Tibial nerve (tissue), 4 donors: ENCODE data around the gene TMEM170A. TPM values are rescaled to one million over a fixed set of nuclear protein-coding genes. Genes with fewer than 3 reads are reported as not detected.

Source experiments
- DNase-seq, 2 donors: peaks; one replicate each; pipeline ENCODE4 v3.0.0-alpha.2; 2019; ENCODE audit warnings: low spot score in 2 of 2
- H3K27ac ChIP-seq, 4 donors: fragments of 200-600 bp; sonication (generic) in 3 of 4; one replicate each; pipeline ENCODE4 v1.5.1; 2017 to 2019; ENCODE audit warnings: mild to moderate bottlenecking in 1 of 4
- H3K27me3 ChIP-seq, 2 donors: fragments of 200-600 bp; sonication (generic) in 1 of 2; one replicate each; pipeline versions ENCODE4 v1.5.1 to v1.6.0; 2017 to 2019
- H3K36me3 ChIP-seq, 3 donors: fragments of 200-600 bp; sonication (generic); one replicate each; pipeline ENCODE4 v1.5.1; 2018 to 2019
- H3K4me1 ChIP-seq, 4 donors: fragments of 200-600 bp; sonication (generic) in 3 of 4; one replicate each; pipeline ENCODE4 v1.5.1; 2017 to 2019
- H3K4me3 ChIP-seq, 4 donors: fragments of 200-600 bp; sonication (generic) in 3 of 4; one replicate each; pipeline ENCODE4 v1.5.1; 2017 to 2019; ENCODE audit warnings: mild to moderate bottlenecking in 1 of 4, moderate library complexity in 1 of 4
- H3K9me3 ChIP-seq, 4 donors: fragments of 200-600 bp; sonication (generic) in 3 of 4; one replicate each; pipeline ENCODE4 v1.5.1; 2017 to 2019
- CTCF ChIP-seq, 5 experiments: fragments of 200-600 bp in 3 of 5; fragments of 450-650 bp in 2 of 5; sonication (generic) in 3 of 5; IDR thresholded peaks; one replicate each; pipeline ENCODE4 v1.5.1; 2016 to 2019; ENCODE audit warnings: antibody characterized with exemption in 5 of 5, mild to moderate bottlenecking in 3 of 5, moderate library complexity in 2 of 5
- EP300 ChIP-seq, 2 donors: sonication (generic); formaldehyde crosslinking; IDR thresholded peaks; one replicate each; pipeline ENCODE4 v1.6.1; 2017; ENCODE audit warnings: antibody characterized with exemption in 2 of 2, mild to moderate bottlenecking in 1 of 2
- POLR2A ChIP-seq, 2 donors: fragments of 450-650 bp; IDR thresholded peaks; one replicate each; pipeline ENCODE4 v1.6.1; 2017; ENCODE audit warnings: antibody characterized with exemption in 2 of 2, mild to moderate bottlenecking in 2 of 2, moderate library complexity in 2 of 2
- WGBS, 2 donors: methylation state at CpG; one replicate each; pipeline ENCODE4 v1.1.5; 2018; 5-methylcytosine and 5-hydroxymethylcytosine counted together
- small RNA-seq: library from RNA; depleted of rRNA; stranded (forward); fragments of <200 nt; gene quantifications from one replicate; pipeline ENCODE3, GENCODE V24; 2016
- total RNA-seq, 4 donors: library from RNA; depleted of rRNA; stranded (reverse); fragments of >200 nt; gene quantifications; one replicate each; pipeline ENCODE4 v1.1.0, GENCODE V29; 2016

Gene TMEM170A
- total RNA-seq, 4 donors from 2014 or later: 14.1 to 36.6 (median 21.8) TPM

DNA sequence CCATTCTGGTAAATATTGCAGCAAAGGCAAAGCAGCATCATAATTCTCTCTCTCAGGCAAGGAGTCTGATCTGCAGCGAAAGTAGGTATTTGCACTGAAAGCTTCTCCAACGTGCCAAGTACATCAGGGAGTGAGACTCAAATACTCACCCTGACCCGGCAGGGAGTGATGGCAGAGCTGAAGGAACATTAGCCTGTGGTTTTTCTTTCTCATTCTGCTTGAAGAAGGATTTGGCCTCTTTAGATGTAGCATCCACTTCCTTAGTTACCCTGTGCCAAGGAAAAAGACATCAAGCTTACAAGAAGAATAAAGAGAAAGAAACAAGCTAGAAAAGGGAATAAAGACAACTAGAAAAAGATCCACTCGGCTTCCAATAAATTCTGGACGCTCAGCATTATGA lies 69.5 kb downstream of the TMEM170A start:
- H3K4me3 ChIP-seq: no peak overlapping the region
- TF ChIP-seq EP300 (IDR thresholded peaks at IDR 0.05) (no peak), POLR2A (IDR thresholded peaks at IDR 0.05) (no peak), CTCF (IDR thresholded peaks at IDR 0.05) (no peak)
- H3K27ac ChIP-seq: no peak overlapping the region
- no peaks in the 10 kb centered on the region for H3K4me1 ChIP-seq
- H3K36me3 ChIP-seq: peaks cover 2 to 53% (median 8%) of the 10 kb centered on the region in 3 donors
- H3K27me3 ChIP-seq: no peaks in the 10 kb centered on the region
- H3K9me3 ChIP-seq: no peaks in the 10 kb centered on the region
- 66 to 74% methylated on average over 5 of the region's 5 CpGs for WGBS, 2 donors
- no peak for DNase-seq

Small RNA genes lying within 50 kb of the gene (small RNA-seq; reads per million reads assigned to genes)
- not detected for gene RF00598

Other genes with a start within 250 kb of the TMEM170A start
- gene CTRB1, start 245.7 kb downstream of the TMEM170A start, total RNA-seq: 10 to 100 TPM in 1 of 4 donors, 1 to 10 TPM in 2, under 1 TPM in 1; 0.59 to 24.3 (median 1.2) TPM
- gene BCAR1, start 213.1 kb downstream of the TMEM170A start, total RNA-seq: 10 to 100 TPM; 41.0 to 57.3 (median 42.9) TPM
- gene CFDP1, start 31.2 kb downstream of the TMEM170A start, total RNA-seq: 100 to 1,000 TPM in 1 of 4 donors, 10 to 100 TPM in 3; 35.6 to 120 (median 62.4) TPM
- 1 to 10 TPM in 1 of 4 donors, under 1 TPM in 3; under 0.01 to 3.9 (median 0.40) TPM for gene CHST6, start 30.8 kb upstream of the TMEM170A start, total RNA-seq
- under 1 TPM in 1 of 4 donors, not detected in 3; 0.30 TPM for gene CHST5, start 71.4 kb upstream of the TMEM170A start, total RNA-seq
- gene TMEM231, start 91.6 kb upstream of the TMEM170A start, total RNA-seq: 10 to 100 TPM; 10.3 to 14.5 (median 12.1) TPM
- 100 to 1,000 TPM in 2 of 4 donors, 10 to 100 TPM in 2; 93.1 to 135 (median 104) TPM for gene GABARAPL2, start 101.7 kb upstream of the TMEM170A start, total RNA-seq
- gene ADAT1, start 158.6 kb upstream of the TMEM170A start, total RNA-seq: 10 to 100 TPM; 31.4 to 75.9 (median 50.7) TPM
- 100 to 1,000 TPM in 1 of 4 donors, 10 to 100 TPM in 3; 75.5 to 104 (median 93.5) TPM for gene KARS1, start 183.0 kb upstream of the TMEM170A start, total RNA-seq
- gene TERF2IP, start 183.1 kb upstream of the TMEM170A start, total RNA-seq: 100 to 1,000 TPM in 3 of 4 donors, 10 to 100 TPM in 1; 87.0 to 127 (median 120) TPM
- not detected for gene CPHXL2, start 212.3 kb upstream of the TMEM170A start, total RNA-seq
- gene DUXB, start 236.8 kb upstream of the TMEM170A start, total RNA-seq: not detected